Rectal smooth muscle tissue (tissue), 1 donor: ENCODE results near the gene ADGRF1.

Experiments
- H3K27ac ChIP-seq: one replicate; pipeline ENCODE4 v1.7.0; 2013; ENCODE audit warnings: low read depth, low read length, inconsistent platforms
- H3K27me3 ChIP-seq: one replicate; pipeline ENCODE4 v1.7.0; 2013; ENCODE audit warnings: low read length; ENCODE audit not compliant: control insufficient read depth, insufficient read depth
- H3K36me3 ChIP-seq: one replicate; pipeline ENCODE4 v1.7.0; 2013; ENCODE audit warnings: low read length; ENCODE audit not compliant: control insufficient read depth, insufficient read depth
- H3K4me1 ChIP-seq: one replicate; pipeline ENCODE4 v1.7.0; 2013; ENCODE audit warnings: low read length; ENCODE audit not compliant: control insufficient read depth, insufficient read depth
- H3K4me3 ChIP-seq: one replicate; pipeline ENCODE4 v1.7.0; 2013; ENCODE audit warnings: low read length
- H3K9ac ChIP-seq: one replicate; pipeline ENCODE4 v1.7.0; 2013; ENCODE audit warnings: low read length

Gene ADGRF1

DNA sequence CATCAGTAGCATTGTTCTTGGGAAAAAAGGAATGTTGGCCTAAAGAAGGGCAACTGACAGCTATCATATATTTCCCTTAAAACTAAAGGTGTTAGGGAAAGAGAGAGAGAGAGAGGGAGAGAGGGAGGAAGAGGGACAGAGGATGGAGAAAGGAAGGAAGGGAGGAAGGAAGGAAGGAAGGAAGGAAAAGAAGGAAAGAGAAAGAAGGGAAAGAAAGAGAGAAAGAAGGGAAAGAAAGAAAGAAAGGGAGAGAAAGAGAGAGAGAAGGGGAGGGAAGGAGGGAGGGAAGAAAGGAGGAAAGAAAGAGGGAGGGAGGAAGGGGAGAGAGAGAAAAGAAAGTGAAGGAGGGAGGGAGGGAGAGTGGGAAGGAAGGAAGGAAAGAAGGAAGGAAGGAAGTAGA lies 82.7 kb downstream of the ADGRF1 start:
- no peak overlapping the region for H3K9ac ChIP-seq
- H3K4me3 ChIP-seq: no peak overlapping the region
- H3K27me3 ChIP-seq: no peaks in the 10 kb centered on the region
- no peaks in the 10 kb centered on the region for H3K36me3 ChIP-seq
- no peak overlapping the region for H3K27ac ChIP-seq
- no peaks in the 10 kb centered on the region for H3K4me1 ChIP-seq

DNA sequence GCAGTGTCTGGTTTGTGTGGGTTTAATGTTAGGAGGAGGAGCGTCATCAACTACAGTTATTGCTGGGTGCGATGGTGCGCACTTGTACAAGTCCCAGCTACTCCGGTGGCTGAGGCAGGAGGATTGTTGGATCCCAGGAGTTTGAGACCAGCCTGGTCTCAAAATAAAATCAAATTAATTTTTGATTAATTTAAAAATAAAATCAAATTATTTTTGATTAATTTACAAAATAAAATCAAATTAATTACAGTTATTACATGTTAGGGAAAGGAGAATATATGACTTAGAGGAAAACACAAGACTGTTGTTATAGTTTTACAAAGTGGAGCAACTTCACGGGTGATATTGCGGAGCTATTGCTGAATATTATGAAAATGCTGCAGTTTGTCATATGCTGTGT lies 85.7 kb downstream of the ADGRF1 start:
- Histone ChIP-seq H3K36me3 (no peaks in the 10 kb centered on the region), H3K9ac (no peak overlapping the region), H3K4me3 (no peak overlapping the region), H3K27ac (no peak overlapping the region), H3K4me1 (no peaks in the 10 kb centered on the region), H3K27me3 (no peaks in the 10 kb centered on the region)

DNA sequence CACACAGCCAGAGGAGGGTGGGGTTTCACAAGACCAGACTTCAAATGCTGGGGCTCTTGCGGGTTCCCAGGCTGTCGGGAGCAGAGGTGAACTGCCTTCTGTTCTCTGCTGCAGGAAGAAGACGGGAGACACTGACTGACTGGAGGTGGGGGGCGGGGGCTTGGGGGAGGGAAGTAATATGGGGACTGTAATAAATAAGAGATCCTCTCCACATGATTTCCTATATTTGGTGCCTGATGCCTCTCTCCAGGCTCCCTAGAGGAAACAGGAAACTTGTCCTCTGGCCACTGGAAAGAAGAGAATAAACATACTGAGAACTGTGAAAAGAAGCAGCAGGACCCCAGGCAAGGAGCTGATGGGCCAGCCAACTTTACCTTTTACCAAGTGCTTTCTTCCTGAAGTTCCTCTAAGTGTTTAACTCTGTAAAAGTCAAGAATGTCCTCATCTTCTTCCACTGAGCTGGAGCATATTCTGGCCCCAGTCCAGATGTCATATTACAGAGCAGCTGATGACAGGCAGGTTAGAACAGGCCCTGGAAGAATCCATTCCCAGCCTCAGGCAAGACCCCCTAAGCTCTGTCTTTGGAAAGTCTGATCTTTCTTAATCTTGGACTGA lies 87.2 kb downstream of the ADGRF1 start:
- H3K4me1 ChIP-seq: no peaks in the 10 kb centered on the region
- no peaks in the 10 kb centered on the region for H3K27me3 ChIP-seq
- H3K4me3 ChIP-seq: no peak overlapping the region

DNA sequence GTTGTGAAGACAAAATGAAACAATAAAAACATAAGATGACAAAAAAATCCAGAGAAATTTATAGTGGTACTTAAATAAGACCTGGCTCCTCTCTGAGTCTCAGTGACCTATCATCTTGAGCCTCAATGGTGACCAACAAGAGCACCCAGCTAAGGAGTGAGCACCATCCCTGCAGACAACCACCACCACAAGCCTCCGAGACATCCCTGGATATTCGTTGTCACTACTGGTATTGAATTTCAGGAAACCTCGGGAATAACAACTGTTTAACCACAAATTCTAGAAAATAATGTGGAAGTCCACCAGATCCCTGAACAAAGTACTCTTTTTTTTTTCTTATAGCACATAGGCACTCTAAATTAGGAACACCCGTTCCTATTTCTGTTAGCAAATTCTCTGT lies 88.2 kb downstream of the ADGRF1 start:
- no peak overlapping the region for H3K4me3 ChIP-seq
- H3K36me3 ChIP-seq: no peaks in the 10 kb centered on the region
- no peaks in the 10 kb centered on the region for H3K27me3 ChIP-seq
- H3K27ac ChIP-seq: no peak overlapping the region
- H3K9ac ChIP-seq: no peak overlapping the region
- H3K4me1 ChIP-seq: no peaks in the 10 kb centered on the region

More for the DNA sequence above, 87.2 kb downstream of the ADGRF1 start:
- no peak overlapping the region for H3K9ac ChIP-seq
- no peak overlapping the region for H3K27ac ChIP-seq
- H3K36me3 ChIP-seq: no peaks in the 10 kb centered on the region

DNA sequence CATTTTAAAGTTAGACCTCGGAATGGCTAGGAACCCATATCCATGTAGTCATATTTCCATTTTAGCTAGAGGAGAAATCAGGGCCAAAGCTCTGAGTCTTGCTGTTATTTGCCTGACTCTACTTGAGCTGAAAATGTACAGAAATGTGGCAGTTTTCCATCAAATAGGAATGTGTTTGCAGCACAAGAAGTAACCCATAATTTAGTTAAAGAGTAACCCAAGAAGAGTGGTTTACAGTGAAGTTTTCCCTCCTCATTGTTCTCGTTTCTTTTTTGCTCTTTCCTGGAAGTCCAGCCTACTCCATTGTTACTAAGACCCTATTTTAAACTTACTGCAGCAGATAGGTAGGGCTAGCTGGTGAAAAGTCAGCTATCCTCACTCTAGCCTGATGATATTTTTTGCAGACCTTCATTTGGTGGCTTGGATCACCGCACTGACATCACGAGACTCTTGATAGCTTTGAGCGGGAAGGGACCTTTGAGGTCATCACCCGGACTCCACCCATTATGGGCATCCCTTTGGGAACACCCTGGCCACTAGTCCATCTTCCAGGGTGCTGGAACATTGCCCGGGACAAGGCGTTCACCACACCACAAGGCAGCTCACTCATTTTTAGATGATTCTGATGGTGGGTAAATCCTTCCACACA lies 92.4 kb downstream of the ADGRF1 start:
- Histone ChIP-seq H3K27ac (no peak overlapping the region), H3K4me1 (no peaks in the 10 kb centered on the region), H3K36me3 (no peaks in the 10 kb centered on the region), H3K4me3 (no peak overlapping the region), H3K27me3 (no peaks in the 10 kb centered on the region), H3K9ac (no peak overlapping the region)

DNA sequence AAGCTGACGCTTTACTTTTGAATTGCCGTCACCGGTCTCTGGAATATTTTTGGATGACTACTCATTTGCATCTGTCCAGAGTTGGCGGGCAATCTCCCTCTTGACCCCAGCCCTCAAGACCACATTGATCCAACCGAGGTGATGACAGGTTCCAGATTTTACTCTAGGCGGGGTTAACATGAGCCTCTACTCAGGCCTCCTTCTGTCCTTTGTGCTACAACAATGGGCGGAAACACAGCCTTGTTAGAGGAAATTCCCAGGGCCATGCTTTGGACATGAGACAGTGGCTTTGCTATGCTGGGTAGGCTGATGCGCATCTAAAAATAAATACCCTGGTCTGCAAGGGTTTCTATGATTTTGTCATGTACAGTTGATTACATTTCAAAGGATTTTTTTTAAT lies 93.4 kb downstream of the ADGRF1 start:
- Histone ChIP-seq H3K4me1 (no peaks in the 10 kb centered on the region), H3K9ac (no peak overlapping the region), H3K27ac (no peak overlapping the region)

More for the DNA sequence above, 93.4 kb downstream of the ADGRF1 start:
- H3K36me3 ChIP-seq: no peaks in the 10 kb centered on the region
- no peaks in the 10 kb centered on the region for H3K27me3 ChIP-seq
- no peak overlapping the region for H3K4me3 ChIP-seq
